Measurements from ENCODE around the gene DENND10.

- TF ChIP-seq CTCF (IDR thresholded peaks at IDR 0.05; ENCODE audit: poor library complexity) (peak; percentile 24), EZH2 (IDR thresholded peaks at IDR 0.05; ENCODE audit: borderline replicate concordance) (no peak), EZH2phosphoT487 (IDR thresholded peaks at IDR 0.05; ENCODE audit: low read depth, severe bottlenecking, unreplicated experiment) (no peak)
These were observed 74.6 kb downstream of the DENND10 start, which contains the start of gene PRDX3 for GRCh38 chr10:119178372-119179119.

Data from hepatocyte (in vitro differentiated cells).